Suprapubic skin (tissue), 4 donors: ENCODE results near the gene PRKG2. TPM values are rescaled to one million over a fixed set of nuclear protein-coding genes. Genes with fewer than 3 reads are reported as not detected.

ENCODE experiments used
- DNase-seq, 2 donors: peaks; one replicate each; pipeline ENCODE4 v3.0.0-alpha.2; 2019; ENCODE audit warnings: low spot score in 2 of 2
- H3K27ac ChIP-seq: fragments of 200-600 bp; sonication (generic); one replicate; pipeline ENCODE4 v1.5.1; 2019
- H3K27me3 ChIP-seq: fragments of 200-600 bp; sonication (generic); one replicate; pipeline ENCODE4 v1.5.1; 2019
- H3K36me3 ChIP-seq: fragments of 200-600 bp; sonication (generic); one replicate; pipeline ENCODE4 v1.5.1; 2019
- H3K4me1 ChIP-seq: fragments of 200-600 bp; sonication (generic); one replicate; pipeline ENCODE4 v1.5.1; 2019
- H3K4me3 ChIP-seq: fragments of 200-600 bp; sonication (generic); one replicate; pipeline ENCODE4 v1.5.1; 2019; ENCODE audit warnings: mild to moderate bottlenecking
- H3K9me3 ChIP-seq: fragments of 200-600 bp; sonication (generic); one replicate; pipeline ENCODE4 v1.5.1; 2019
- EP300 ChIP-seq: sonication (generic); formaldehyde crosslinking; IDR thresholded peaks from one replicate; pipeline ENCODE4 v1.6.1; 2017; ENCODE audit warnings: antibody characterized with exemption
- POLR2A ChIP-seq, 2 donors: fragments of 450-650 bp; IDR thresholded peaks; one replicate each; pipeline ENCODE4 v1.6.1; 2017; ENCODE audit warnings: antibody characterized with exemption in 2 of 2, mild to moderate bottlenecking in 2 of 2, moderate library complexity in 2 of 2
- POLR2AphosphoS5 ChIP-seq, 3 donors: sonication (generic); formaldehyde crosslinking; IDR thresholded peaks; one replicate each; pipeline ENCODE4 v1.6.1; 2017; ENCODE audit warnings: antibody characterized with exemption in 3 of 3
- WGBS: methylation state at CpG from one replicate; pipeline ENCODE4 v1.1.5; 2018; 5-methylcytosine and 5-hydroxymethylcytosine counted together
- total RNA-seq, 4 donors: library from RNA; depleted of rRNA; stranded (reverse); fragments of >200 nt; gene quantifications; one replicate each; pipeline ENCODE4 v1.1.0, GENCODE V29; 2016
- TF ChIP-seq, protein P1 (sequence below), 2 donors: fragments of 200-600 bp in 1 of 2; fragments of 450-650 bp in 1 of 2; sonication (generic) in 1 of 2; IDR thresholded peaks; one replicate each; pipeline ENCODE4 v1.5.1; 2016 to 2019; ENCODE audit warnings: antibody characterized with exemption in 2 of 2, mild to moderate bottlenecking in 1 of 2, moderate library complexity in 1 of 2

The PRKG2 gene
- total RNA-seq, 4 donors from 2014 or later, result 0.79 to 2.5 (median 1.7) TPM

- no peak overlapping the region for H3K27ac ChIP-seq
- TF ChIP-seq, protein P1, sequence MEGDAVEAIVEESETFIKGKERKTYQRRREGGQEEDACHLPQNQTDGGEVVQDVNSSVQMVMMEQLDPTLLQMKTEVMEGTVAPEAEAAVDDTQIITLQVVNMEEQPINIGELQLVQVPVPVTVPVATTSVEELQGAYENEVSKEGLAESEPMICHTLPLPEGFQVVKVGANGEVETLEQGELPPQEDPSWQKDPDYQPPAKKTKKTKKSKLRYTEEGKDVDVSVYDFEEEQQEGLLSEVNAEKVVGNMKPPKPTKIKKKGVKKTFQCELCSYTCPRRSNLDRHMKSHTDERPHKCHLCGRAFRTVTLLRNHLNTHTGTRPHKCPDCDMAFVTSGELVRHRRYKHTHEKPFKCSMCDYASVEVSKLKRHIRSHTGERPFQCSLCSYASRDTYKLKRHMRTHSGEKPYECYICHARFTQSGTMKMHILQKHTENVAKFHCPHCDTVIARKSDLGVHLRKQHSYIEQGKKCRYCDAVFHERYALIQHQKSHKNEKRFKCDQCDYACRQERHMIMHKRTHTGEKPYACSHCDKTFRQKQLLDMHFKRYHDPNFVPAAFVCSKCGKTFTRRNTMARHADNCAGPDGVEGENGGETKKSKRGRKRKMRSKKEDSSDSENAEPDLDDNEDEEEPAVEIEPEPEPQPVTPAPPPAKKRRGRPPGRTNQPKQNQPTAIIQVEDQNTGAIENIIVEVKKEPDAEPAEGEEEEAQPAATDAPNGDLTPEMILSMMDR (IDR thresholded peaks at IDR 0.05), result no peak
- TF ChIP-seq POLR2A (IDR thresholded peaks at IDR 0.05), result no peak
- TF ChIP-seq EP300, result no peak
- no peak for TF ChIP-seq POLR2AphosphoS5 (IDR thresholded peaks at IDR 0.05)
- peaks cover 10% of the 10 kb centered on the region for H3K27me3 ChIP-seq
- no peaks in the 10 kb centered on the region for H3K4me1 ChIP-seq
- no peak for DNase-seq
- 88% methylated on average over 3 of the region's 3 CpGs for WGBS
- no peak overlapping the region for H3K4me3 ChIP-seq
- no peaks in the 10 kb centered on the region for H3K9me3 ChIP-seq
- H3K36me3 ChIP-seq, result no peaks in the 10 kb centered on the region
Measured at GRCh38 chr4:81221303-81222081, 6.5 kb upstream of the PRKG2 start.

GRCh38 chr4:81220271-81220670, 5.2 kb upstream of the PRKG2 start:
- H3K27me3 ChIP-seq, result peaks cover 13% of the 10 kb centered on the region
- H3K4me1 ChIP-seq, result peaks cover 6% of the 10 kb centered on the region
- DNase-seq, result no peak
- no peaks in the 10 kb centered on the region for H3K9me3 ChIP-seq
- no peaks in the 10 kb centered on the region for H3K36me3 ChIP-seq
- no peak overlapping the region for H3K27ac ChIP-seq
- H3K4me3 ChIP-seq, result no peak overlapping the region
- no peak for TF ChIP-seq EP300
- TF ChIP-seq, protein P1 (IDR thresholded peaks at IDR 0.05), result no peak
- TF ChIP-seq POLR2AphosphoS5 (IDR thresholded peaks at IDR 0.05), result no peak
- TF ChIP-seq POLR2A (IDR thresholded peaks at IDR 0.05), result no peak
- WGBS, result 95% methylated on average over 1 of the region's 1 CpG

DNA sequence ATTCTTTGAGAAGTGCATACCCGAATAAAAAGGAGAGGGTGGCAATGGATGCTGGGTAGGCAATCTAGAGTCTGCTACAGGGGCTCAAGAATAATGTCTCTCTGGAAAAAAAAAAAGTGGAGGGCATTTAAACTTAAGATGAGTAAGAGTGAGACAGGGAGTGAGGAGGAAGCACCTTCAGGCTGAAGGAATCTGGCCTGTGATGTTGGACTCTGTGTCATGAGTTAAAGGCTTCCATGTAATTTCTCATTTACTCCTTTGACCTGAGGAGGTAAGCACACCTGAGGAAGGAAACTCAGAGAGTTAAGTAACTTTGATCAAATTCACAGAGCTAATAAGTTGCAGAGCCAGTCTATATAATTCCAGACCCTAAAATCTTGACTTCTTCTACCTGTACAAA, 3.2 kb upstream of the PRKG2 start:
- Histone ChIP-seq H3K27me3 (peaks cover 33% of the 10 kb centered on the region), H3K4me1 (peaks cover 17% of the 10 kb centered on the region), H3K4me3 (no peak overlapping the region), H3K36me3 (no peaks in the 10 kb centered on the region), H3K9me3 (no peaks in the 10 kb centered on the region), H3K27ac (no peak overlapping the region)
- TF ChIP-seq, protein P1 (IDR thresholded peaks at IDR 0.05), result no peak
- TF ChIP-seq EP300 (no peak), POLR2A (IDR thresholded peaks at IDR 0.05) (no peak), POLR2AphosphoS5 (IDR thresholded peaks at IDR 0.05) (no peak)
- WGBS, result 94% methylated on average over 1 of the region's 1 CpG
- no peak for DNase-seq

GRCh38 chr4:81217779-81218178, 2.8 kb upstream of the PRKG2 start:
- TF ChIP-seq EP300 (no peak), POLR2A (IDR thresholded peaks at IDR 0.05) (no peak), POLR2AphosphoS5 (IDR thresholded peaks at IDR 0.05) (no peak)
- TF ChIP-seq, protein P1 (IDR thresholded peaks at IDR 0.05), result no peak
- 75% methylated on average over 3 of the region's 3 CpGs for WGBS

GRCh38 chr4:81215931-81216330, 909 bp upstream of the PRKG2 start:
- H3K9me3 ChIP-seq, result no peaks in the 10 kb centered on the region
- DNase-seq, result no peak
- 70% methylated on average over 4 of the region's 4 CpGs for WGBS
- TF ChIP-seq, protein P1 (IDR thresholded peaks at IDR 0.05), result no peak
- TF ChIP-seq POLR2A (IDR thresholded peaks at IDR 0.05) (no peak), EP300 (no peak), POLR2AphosphoS5 (IDR thresholded peaks at IDR 0.05) (no peak)
- peaks cover 17% of the 10 kb centered on the region for H3K4me1 ChIP-seq
- H3K27me3 ChIP-seq, result peaks cover 43% of the 10 kb centered on the region
- H3K4me3 ChIP-seq, result no peak overlapping the region
- H3K27ac ChIP-seq, result no peak overlapping the region
- H3K36me3 ChIP-seq, result no peaks in the 10 kb centered on the region

More at GRCh38 chr4:81217779-81218178, 2.8 kb upstream of the PRKG2 start:
- DNase-seq, result no peak
- Histone ChIP-seq H3K9me3 (no peaks in the 10 kb centered on the region), H3K4me1 (peaks cover 17% of the 10 kb centered on the region), H3K27me3 (peaks cover 34% of the 10 kb centered on the region), H3K27ac (no peak overlapping the region), H3K36me3 (no peaks in the 10 kb centered on the region), H3K4me3 (no peak overlapping the region)
